Right lobe of liver (tissue), 6 donors: ENCODE measurements around the gene MALAT1. TPM values are rescaled to one million over a fixed set of nuclear protein-coding genes. Genes with fewer than 3 reads are reported as not detected.
A peak's percentile ranks its signal among the peaks of the same experiment; 100 is the strongest.
"Not testable (repeated sequence)": the region's sequence is repeated elsewhere in the genome, so short reads cannot be mapped to it uniquely, and the experiment has no call there.

Experiments used
- ATAC-seq, 4 donors: fragments of 200-7000 bp; cut with Tn5 transposase; one replicate each; pipeline ENCODE4 v1.9.1; 2020; ENCODE audit warnings: mild to moderate bottlenecking in 4 of 4, moderate library complexity in 4 of 4
- DNase-seq, 3 donors: peaks; one replicate each; pipeline ENCODE4 v3.0.0-alpha.2; 2020
- H3K27ac ChIP-seq, 3 donors: fragments of 200-600 bp; one replicate each; pipeline ENCODE4 v1.8.0; 2022
- H3K27me3 ChIP-seq, 2 donors: fragments of 200-600 bp; one replicate each; pipeline ENCODE4 v1.8.0; 2022
- H3K36me3 ChIP-seq, 4 donors: fragments of 200-600 bp; sonication (generic) in 1 of 4; one replicate each; pipeline versions ENCODE4 v1.5.1 to v1.8.0; 2017 to 2022; ENCODE audit warnings: control low read depth in 1 of 4
- H3K4me1 ChIP-seq, 4 donors: fragments of 200-600 bp; sonication (generic) in 1 of 4; one replicate each; pipeline versions ENCODE4 v1.5.1 to v1.8.0; 2017 to 2022; ENCODE audit warnings: control low read depth in 1 of 4
- H3K4me3 ChIP-seq, 3 donors: fragments of 200-600 bp; one replicate each; pipeline ENCODE4 v1.8.0; 2022
- H3K9me3 ChIP-seq, 4 donors: fragments of 200-600 bp; sonication (generic) in 1 of 4; one replicate each; pipeline versions ENCODE4 v1.5.1 to v1.8.0; 2017 to 2022; ENCODE audit warnings: control low read depth in 1 of 4
- POLR2A ChIP-seq: fragments of 450-650 bp; IDR thresholded peaks from one replicate; pipeline ENCODE4 v1.6.1; 2017; ENCODE audit warnings: antibody characterized with exemption, mild to moderate bottlenecking
- WGBS: methylation state at CpG from one replicate; pipeline ENCODE4 v1.1.6; 2018; ENCODE audit warnings: low coverage, low lambda C conversion rate; ENCODE audit not compliant: insufficient coverage; ENCODE audit errors: missing lambda C conversion rate; 5-methylcytosine and 5-hydroxymethylcytosine counted together
- intact Hi-C, 2 donors: fragments of 100-400 bp; cut with DNase I; formaldehyde crosslinking; loops; one replicate each; pipeline versions ENCODE4 v1.11.2 to v1.14.1; 2022
- long read RNA-seq: library from polyadenylated mRNA; unstranded; transcript quantifications from one replicate; pipeline ENCODE4 v2.0.0, GENCODE V29; 2019
- total RNA-seq, 6 experiments: library from RNA; depleted of rRNA in 2 of 6; stranded (reverse); fragments of >200 nt in 2 of 6; fragmentation: NEBNext Ultra II Directional in 3 of 6; extraction: Animal tissue kit (Norgen Biotek cat#: 25700) in 3 of 6; gene quantifications; one replicate each; pipeline versions ENCODE4 v1.1.0 to v1.2.4, GENCODE V29; 2016 to 2023
- TF ChIP-seq, protein P1 (sequence below), 4 donors: fragments of 200-600 bp in 3 of 4; fragments of 450-650 bp in 1 of 4; IDR thresholded peaks; one replicate each; pipeline versions ENCODE4 v1.5.1 to v1.8.0; 2016 to 2022; ENCODE audit warnings: antibody characterized with exemption in 4 of 4, mild to moderate bottlenecking in 2 of 4
- donor health status: DM: no; HTN: yes; CAD: no.
- donor health status: DM: no; HTN: no; CAD: no.
- donor health status: DM: no; HTN: no; CAD: no.
- donor health status: DM: no; HTN: yes; CAD: no.
- donor health status: DM: no; HTN: yes; CAD: no.

The MALAT1 gene
- 1,000 to 10,000 TPM; 2,716 to 5,163 (median 3,933) TPM for total RNA-seq
- long read RNA-seq, full-length matches to known transcripts, result 1,583 of 1,584 reads
- long read RNA-seq, partial matches to known transcripts, result 0 of 1,584 reads
- long read RNA-seq, other reads (novel, unspliced or antisense), result 1 of 1,584 reads

DNA sequence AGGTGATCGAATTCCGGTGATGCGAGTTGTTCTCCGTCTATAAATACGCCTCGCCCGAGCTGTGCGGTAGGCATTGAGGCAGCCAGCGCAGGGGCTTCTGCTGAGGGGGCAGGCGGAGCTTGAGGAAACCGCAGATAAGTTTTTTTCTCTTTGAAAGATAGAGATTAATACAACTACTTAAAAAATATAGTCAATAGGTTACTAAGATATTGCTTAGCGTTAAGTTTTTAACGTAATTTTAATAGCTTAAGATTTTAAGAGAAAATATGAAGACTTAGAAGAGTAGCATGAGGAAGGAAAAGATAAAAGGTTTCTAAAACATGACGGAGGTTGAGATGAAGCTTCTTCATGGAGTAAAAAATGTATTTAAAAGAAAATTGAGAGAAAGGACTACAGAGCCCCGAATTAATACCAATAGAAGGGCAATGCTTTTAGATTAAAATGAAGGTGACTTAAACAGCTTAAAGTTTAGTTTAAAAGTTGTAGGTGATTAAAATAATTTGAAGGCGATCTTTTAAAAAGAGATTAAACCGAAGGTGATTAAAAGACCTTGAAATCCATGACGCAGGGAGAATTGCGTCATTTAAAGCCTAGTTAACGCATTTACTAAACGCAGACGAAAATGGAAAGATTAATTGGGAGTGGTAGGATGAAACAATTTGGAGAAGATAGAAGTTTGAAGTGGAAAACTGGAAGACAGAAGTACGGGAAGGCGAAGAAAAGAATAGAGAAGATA is at the start of gene MALAT1:
Gene MALAT1, plus strand, starts transcription at position 69 of the 736 bp plus-strand sequence.
- TF ChIP-seq, protein P1, sequence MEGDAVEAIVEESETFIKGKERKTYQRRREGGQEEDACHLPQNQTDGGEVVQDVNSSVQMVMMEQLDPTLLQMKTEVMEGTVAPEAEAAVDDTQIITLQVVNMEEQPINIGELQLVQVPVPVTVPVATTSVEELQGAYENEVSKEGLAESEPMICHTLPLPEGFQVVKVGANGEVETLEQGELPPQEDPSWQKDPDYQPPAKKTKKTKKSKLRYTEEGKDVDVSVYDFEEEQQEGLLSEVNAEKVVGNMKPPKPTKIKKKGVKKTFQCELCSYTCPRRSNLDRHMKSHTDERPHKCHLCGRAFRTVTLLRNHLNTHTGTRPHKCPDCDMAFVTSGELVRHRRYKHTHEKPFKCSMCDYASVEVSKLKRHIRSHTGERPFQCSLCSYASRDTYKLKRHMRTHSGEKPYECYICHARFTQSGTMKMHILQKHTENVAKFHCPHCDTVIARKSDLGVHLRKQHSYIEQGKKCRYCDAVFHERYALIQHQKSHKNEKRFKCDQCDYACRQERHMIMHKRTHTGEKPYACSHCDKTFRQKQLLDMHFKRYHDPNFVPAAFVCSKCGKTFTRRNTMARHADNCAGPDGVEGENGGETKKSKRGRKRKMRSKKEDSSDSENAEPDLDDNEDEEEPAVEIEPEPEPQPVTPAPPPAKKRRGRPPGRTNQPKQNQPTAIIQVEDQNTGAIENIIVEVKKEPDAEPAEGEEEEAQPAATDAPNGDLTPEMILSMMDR (IDR thresholded peaks at IDR 0.05), result no peak
- peak; percentile 100 for TF ChIP-seq POLR2A
- DNase-seq (peak; percentile 93 to 94 (median 93)), ATAC-seq (peak; percentile 19 to 48 (median 30))
- peaks cover 0 to 24% (median 16%) of the 10 kb centered on the region in 4 donors for H3K36me3 ChIP-seq
- intact Hi-C loops, result loop anchor here in 1 of 2 donors (5.0 kb wide), 1 partner anchor 77 kb away; the partner anchor contains the start of gene NEAT1
- no peaks in the 10 kb centered on the region for H3K27me3 ChIP-seq
- peak within 1 kb of the TSS; percentile 99 to 100 (median 100) for H3K27ac ChIP-seq
- whole genome bisulfite sequencing, result under 1% methylated on average over 24 of the region's 24 CpGs
- H3K4me3 ChIP-seq, result peak within 1 kb of the TSS; percentile 61 to 75 (median 67)
- H3K9me3 ChIP-seq, result no peaks in the 10 kb centered on the region
- peaks cover 0 to 40% (median 9%) of the 10 kb centered on the region in 4 donors for H3K4me1 ChIP-seq

DNA sequence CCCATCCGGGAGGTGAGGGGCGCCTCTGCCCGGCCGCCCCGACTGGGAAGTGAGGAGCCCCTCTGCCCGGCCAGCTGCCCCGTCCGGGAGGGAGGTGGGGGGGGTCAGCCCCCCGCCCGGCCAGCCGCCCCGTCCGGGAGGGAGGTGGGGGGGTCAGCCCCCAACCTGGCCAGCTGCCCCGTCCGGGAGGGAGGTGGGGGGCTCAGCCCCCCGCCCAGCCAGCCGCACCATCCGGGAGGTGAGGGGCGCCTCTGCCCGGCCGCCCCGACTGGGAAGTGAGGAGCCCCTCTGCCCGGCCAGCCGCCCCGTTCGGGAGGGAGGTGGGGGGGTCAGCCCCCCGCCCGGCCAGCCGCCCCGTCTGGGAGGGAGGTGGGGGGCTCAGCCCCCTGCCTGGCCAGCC is 47.5 kb upstream of the MALAT1 start:
- H3K36me3 ChIP-seq, H3K27ac ChIP-seq, H3K4me3 ChIP-seq, ATAC-seq, intact Hi-C loops, H3K27me3 ChIP-seq, H3K9me3 ChIP-seq: not testable (repeated sequence)
- WGBS, result no CpG with 5 or more reads among the region's 30 CpGs
- peaks cover 0 to 19% (median 0%) of the 10 kb centered on the region in 4 donors for H3K4me1 ChIP-seq
- peak in 2 of 3 donors; percentile 28 to 33 for DNase-seq

DNA sequence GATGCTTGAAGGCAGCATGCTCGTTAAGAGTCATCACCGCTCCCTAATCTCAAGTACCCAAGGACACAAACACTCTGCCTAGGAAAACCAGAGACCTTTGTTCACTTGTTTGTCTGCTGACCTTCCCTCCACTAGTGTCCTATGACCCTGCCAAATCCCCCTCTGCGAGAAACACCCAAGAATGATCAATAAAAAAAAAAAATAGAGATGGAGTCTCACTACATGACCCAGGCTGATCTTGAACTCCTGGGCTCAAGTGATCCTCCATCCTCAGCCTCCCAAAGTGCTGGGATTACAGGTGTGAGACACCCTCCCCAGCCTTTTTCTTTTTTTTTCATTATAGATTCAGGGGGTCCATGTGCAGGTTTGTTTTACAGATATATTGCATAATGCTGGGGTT is 46.6 kb upstream of the MALAT1 start:
- H3K9me3 ChIP-seq, intact Hi-C loops, H3K27me3 ChIP-seq, ATAC-seq, H3K36me3 ChIP-seq, H3K27ac ChIP-seq, DNase-seq, H3K4me3 ChIP-seq: not testable (repeated sequence)
- 30% methylated on average over 1 of the region's 3 CpGs for WGBS
- peaks cover 0 to 12% (median 0%) of the 10 kb centered on the region in 4 donors for H3K4me1 ChIP-seq

DNA sequence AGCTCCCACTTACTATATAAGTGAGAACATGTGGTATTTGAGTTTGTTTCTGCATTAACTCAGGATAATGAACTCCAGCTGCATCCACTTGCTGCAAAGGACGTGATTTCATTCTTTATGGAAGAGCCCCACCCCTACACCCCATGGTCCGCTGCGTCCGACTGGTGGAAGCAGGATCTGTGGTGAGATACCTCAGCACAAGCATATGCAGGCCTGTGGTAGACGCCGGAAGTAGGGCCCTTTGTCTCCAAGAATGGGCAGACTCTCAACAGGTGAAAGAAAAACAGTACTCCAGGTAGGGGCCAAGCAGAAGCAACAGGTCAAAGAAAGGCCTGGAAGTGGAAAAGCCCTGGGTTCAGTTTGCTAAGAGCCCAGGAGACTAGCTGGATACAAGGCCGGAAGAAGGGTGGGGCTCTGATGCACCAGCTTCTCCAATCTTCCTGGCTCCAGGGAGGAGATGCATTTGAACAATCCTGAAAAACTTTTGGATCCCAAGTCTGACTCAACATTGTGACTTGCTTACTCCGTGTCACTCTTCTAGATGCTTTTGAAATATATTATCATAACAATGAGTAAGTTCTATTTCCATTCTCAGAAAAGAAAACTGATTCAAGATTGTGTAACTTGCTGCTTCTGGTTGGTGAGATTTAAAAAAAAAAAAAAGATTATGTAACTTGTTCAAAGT is 45.9 kb upstream of the MALAT1 start:
- no peaks in the 10 kb centered on the region for H3K27me3 ChIP-seq
- ATAC-seq (no peak), DNase-seq (peak in 2 of 3 donors; percentile 35 to 41)
- peaks cover 0 to 8% (median 0%) of the 10 kb centered on the region in 4 donors for H3K4me1 ChIP-seq
- no peak overlapping the region for H3K4me3 ChIP-seq
- H3K36me3 ChIP-seq, result no peaks in the 10 kb centered on the region
- H3K9me3 ChIP-seq, result no peaks in the 10 kb centered on the region
- H3K27ac ChIP-seq, result no peak overlapping the region
- intact Hi-C loops, result no loop called here
- TF ChIP-seq, protein P1 (IDR thresholded peaks at IDR 0.05), result no peak
- TF ChIP-seq POLR2A, result no peak
- 86% methylated on average over 8 of the region's 8 CpGs for WGBS

DNA sequence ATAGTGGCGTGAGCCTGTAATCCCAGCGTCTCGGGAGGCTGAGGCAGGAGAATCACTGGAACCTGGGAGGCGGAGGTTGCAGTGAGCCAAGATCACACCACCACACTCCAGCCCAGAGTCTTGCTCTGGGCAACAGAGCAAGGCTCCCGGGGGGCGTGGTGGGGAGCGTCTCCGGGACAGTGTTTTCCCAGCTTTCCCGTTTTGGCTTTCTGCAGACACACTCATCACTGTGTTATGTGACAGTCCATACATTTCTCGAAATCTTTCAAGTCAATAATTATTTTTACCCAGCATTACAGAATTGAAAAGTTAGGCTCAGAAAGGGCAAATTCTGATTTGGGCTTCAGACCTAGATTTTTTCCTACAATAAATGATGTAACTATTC is 44.5 kb upstream of the MALAT1 start:
- Histone ChIP-seq H3K36me3 (no peaks in the 10 kb centered on the region), H3K27ac (peak overlapping the region in 1 of 3 donors; percentile 56), H3K9me3 (no peaks in the 10 kb centered on the region), H3K27me3 (no peaks in the 10 kb centered on the region), H3K4me3 (no peak overlapping the region), H3K4me1 (peaks cover 0 to 8% (median 0%) of the 10 kb centered on the region in 4 donors)
- 80% methylated on average over 10 of the region's 10 CpGs for WGBS
- DNase-seq (peak in 2 of 3 donors; percentile 33 to 34), ATAC-seq (no peak)
- TF ChIP-seq, protein P1 (IDR thresholded peaks at IDR 0.05), result no peak
- no peak for TF ChIP-seq POLR2A
- intact Hi-C loops, result no loop called here
